ENCODE data around the gene GULP1.

GULP1 gene

DNA sequence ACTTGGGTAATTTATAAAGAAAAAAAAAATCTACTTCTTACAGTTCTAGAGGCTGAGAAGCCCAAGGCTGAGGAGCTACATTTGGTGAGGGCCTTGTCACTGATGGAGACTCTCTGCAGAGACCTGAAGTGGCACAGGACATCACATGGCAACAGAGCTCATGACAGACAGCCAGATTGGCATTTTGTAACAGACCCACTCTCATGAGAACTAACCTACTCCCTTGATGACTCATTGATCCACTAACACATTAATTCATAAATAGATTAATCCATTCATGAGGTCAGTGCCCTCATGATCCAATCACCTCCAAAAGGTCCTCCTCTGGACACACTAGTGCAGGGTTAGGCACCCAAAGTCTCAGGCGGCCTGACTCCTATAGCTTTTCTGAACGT, 318.4 kb downstream of the GULP1 start:
- no peak for DNase-seq

- DNase-seq, result no peak
These were observed 319.2 kb downstream of the GULP1 start for GRCh38 chr2:188610827-188611226.

DNA sequence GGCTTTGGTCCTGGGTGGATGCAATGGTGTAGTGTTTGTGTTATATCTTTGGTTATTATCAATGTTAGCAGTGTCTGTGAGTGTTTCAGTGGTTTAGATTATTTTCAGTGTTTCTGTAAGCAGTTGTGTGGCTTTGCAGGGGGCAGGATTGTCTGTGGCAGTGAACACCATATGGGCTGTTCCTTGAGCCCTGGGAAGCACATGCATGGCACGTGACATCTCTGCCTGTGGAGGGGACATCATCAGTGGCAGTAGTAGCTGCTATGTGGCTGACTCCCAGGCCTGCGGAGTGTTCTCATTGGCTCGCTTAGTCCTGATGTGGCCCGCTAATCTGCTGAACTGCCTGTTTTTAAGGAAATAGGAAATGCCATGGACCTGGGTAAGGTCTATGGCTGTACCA, 327.5 kb downstream of the GULP1 start:
- DNase-seq, result no peak

- DNase-seq, result no peak
These were observed 329.2 kb downstream of the GULP1 start for GRCh38 chr2:188620916-188621315.

DNA sequence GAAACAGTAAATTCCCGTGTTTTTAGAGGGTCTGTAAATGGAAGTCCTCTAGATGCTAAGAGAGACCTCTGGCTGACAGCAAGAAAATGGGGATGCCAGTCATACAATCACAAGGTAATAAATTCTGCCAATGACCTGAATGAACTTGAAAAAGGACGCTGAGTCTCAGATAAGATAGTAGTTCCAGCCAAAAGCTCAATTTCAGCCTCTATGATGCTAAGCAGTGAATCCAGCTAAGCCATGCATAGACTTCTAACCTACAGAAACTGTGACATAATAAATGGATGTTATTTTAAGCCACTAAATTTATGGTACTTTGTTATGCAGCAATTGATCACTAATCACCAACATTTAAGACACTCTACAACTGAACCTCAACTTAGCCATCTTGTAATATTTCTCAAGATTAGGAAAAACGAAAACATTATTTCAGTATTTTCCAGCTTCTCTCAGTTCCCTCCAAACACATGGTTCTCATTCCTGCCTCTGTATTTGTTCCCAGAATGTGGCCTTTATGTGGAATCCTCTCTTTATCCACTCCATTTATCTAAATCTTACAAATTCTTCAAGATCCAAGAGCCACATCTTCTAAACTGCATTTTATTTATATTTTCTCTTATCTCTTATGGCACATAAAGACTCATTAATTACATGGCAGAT, 331.1 kb downstream of the GULP1 start:
- no peak for DNase-seq

DNA sequence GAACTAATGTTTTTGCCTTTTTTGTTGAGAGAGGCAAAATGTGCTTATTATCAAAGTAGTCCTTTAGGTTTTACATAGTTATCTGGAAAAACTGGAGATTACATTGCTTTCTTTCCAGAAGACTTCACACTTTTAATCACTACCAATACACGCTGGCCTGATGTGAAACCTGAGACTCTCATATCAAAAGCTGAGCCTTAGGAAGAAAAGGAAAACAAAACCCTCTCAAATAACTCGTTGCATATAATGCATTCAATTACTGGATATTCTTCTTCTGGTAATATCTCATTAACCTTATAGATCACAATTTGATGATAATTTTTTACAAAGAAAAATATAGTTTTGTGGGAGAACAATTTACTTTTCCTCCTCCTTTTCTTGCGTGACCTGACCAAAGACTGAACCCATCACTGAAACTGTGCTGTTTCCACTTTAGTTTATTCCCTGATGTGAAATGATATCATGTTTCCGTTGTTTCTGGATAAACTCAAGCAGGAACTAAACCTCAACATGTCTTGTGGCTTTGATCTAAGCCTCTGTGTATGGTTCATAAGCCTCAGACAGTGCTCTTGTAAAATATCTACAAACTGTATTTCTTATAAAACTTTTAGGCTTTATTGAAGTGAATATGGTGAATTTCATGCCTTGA, 332.4 kb downstream of the GULP1 start:
- no peak for DNase-seq

DNA sequence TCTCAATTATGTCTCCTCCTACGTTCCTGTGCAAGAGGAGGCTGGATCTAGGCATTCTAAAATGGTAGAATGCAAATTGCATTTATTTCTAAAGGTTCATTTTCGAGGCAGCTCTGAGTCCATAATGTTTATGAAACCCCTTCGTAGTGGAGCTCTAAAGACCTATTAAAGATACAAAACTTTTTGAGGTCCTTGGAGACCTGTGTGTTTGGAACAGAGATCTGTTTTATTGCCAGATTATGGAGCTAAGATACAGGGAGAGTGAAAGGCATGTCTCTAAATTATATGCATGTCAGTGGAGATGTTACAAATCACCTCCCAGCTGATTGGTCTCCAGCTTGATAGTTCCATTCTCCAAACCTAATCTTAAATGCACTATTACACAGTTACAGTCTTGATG, 335.8 kb downstream of the GULP1 start:
- DNase-seq, result no peak

GRCh38 chr2:188628989-188629752, 337.5 kb downstream of the GULP1 start:
- no peak for DNase-seq

DNA sequence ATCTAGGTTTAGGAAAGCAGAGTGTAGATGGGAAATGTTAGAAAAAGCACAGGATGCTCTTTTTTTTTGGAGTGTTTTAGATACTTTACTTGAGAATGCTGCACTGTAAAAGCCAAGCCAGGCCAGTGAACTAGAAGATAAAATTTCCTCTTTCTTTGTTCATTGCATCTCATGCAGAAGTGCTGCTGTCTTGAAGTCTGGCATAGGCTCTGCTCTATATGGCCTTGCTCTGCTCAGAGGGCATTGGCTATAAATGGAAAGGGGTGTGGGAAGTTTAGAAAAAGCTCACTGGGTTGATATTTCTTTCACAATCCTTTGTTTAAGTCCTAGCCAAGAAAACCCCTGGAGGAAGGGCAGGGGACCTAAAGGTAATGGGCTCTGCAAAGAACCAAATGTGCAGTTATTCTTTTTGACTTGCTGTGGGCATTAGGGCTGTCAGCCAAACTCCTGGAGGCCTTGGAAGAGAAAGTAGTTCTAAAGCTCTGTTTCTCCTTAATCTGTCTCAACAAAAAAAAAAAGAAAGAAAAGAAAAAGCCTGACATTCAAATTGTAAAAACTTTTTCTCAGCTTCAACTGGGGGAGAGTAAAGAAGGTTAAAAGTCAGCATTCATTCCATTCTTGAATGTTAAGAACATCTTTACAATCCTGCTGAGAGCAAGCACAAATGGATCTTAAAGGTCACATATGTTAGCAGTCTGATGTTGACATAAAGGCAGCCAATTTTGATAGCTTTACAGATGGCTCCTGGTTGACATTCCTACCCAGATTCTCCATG, 338.3 kb downstream of the GULP1 start:
- DNase-seq, result no peak

GRCh38 chr2:188631037-188631809, 339.5 kb downstream of the GULP1 start:
- DNase-seq, result no peak

DNA sequence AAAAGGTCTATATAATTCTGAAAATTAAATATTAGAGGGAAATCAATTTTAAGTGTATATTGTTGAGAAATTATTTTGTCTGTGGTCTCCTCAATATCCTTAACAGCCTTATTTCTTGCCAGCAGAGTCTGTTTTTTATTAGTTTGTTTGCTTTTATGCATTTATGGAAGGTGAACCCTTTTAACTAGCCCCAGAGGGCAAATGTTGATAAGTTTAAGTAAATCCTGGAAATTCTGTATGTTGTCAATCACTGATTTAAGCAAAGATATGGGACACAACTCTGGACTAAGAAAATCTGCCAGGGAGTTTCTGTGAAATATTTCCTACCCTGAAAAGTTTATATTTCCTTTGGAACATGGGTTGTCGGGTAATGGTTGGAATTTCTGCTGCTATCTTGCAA, 343.0 kb downstream of the GULP1 start:
- DNase-seq, result no peak

All from activated CD4-positive, alpha-beta T cell treated with anti-CD3 and anti-CD28 coated beads, Interleukin-2, amount 50 U/mL, for 1 hour (primary cell).